HCEC 1CT (cell line): ENCODE results near the gene MERTK.
"Not testable (repeated sequence)": the region's sequence is repeated elsewhere in the genome, so short reads cannot be mapped to it uniquely, and the experiment has no call there.

Source experiments
- DNase-seq: peaks from one replicate; pipeline ENCODE4 v3.0.0-alpha.2; 2017

The MERTK gene

GRCh38 chr2:111946294-111947114 is 48.1 kb downstream of the MERTK start:
- DNase-seq, result peak; percentile 82

DNA sequence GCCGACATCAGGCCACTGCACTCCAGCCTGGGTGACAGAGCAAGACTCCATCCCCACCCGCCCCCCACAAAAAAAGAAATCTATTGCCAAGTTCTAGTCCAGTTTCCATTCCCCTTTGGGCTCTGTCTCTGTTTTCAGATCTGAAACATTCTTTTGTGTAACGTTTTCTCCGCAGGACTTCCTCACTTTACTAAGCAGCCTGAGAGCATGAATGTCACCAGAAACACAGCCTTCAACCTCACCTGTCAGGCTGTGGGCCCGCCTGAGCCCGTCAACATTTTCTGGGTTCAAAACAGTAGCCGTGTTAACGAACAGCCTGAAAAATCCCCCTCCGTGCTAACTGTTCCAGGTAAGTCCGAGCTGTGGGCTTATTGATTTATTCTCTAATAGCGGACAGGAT is 48.8 kb downstream of the MERTK start:
- no peak for DNase-seq

DNA sequence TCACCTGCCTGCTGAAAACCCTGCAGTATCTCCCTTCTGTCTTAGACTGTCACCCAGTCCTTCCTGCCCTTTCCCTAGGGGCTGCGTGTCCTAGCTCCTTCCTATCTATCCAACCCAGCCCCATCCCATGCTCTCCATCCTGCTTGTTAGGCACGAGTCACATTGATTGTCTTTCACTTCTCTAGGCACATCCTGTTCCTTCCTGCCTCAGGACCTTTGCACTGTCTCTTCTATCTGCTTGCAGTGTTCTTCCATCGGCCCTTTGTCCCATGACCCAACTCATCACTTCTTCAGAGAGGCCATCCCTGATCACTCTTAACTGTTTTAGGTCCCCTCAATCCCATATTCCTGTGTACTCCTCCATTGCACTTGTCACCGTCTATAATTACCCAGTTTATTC is 50.4 kb downstream of the MERTK start:
- no peak for DNase-seq

- DNase-seq, result no peak
Measured at GRCh38 chr2:111950236-111950635, 51.8 kb downstream of the MERTK start.

DNA sequence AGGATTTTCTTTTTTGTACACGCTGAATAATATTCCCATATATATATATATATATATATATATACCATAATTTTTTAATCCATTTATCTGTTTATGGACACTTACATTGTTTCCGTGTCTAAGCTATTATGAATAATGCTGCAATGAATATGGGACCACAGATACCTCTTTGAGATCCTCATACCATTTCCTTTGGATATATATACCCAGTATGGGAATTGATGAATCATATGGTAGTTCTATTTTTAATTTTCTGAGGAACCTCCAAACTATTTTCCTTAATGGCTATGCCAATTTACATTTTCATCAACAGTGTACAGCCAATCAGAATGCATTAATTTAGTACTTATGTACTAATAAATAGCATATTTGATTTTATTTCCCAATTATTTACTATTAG is 53.1 kb downstream of the MERTK start:
- peak; percentile 21 for DNase-seq

DNA sequence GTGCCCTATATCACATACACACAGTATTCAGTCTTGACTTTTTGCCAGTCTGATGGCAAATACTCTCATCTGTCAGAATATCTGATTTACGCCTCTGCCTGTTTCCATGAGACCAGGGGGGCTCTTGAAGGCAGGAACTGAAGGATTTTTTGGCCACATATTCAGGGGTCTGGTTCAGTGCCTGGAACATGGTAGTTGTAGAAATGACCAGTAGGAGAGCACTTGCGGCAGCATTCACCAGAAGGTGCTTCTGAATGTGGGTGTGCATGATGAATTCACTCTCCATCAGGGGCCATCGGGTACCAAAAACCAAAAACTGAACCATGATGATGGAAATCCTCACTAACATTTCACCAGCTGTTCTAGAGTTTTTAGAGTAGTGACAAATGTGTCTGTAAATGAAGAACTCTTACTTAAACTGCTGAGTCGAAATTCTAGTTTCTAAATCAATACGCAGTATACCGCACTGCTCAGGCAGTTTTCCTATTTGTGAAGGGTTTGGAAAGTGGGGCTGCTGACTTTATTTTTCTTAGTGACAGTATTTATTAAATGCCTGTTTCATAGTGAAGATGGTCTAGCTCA is 54.6 kb downstream of the MERTK start:
- no peak for DNase-seq

DNA sequence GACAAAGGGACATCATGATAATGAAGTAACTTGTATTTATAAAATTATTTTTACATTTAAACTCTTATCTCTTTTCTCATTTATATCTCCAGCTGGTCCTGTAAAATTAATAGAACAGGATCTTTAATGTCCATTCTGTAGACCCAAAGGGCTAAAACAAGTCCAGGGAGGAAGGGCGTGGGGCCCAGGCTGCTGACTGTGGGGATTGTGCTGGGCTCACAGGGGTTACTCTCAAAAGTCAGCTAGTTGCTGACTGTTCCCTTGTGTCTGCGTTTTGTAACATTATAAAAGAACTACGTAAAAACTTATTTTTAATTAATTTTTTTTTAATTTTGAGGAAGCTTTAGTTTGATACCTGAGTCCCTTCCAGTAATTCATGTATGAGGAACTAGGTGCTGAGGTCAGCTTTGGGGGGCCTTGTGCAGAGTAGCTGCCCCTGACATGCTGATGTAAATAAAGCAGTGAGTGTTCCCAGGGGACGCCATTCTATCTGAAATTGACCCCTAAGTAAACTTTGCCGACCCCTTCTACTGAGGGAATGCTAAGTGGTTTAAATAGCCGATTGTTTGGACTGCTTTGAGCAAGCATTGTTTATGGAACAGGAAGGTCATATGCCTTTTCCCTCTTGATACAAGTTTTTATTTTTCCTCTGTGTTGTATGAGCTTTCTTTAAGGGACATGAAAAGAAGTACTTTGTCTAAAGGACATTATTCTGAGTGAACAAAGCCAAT is 56.4 kb downstream of the MERTK start:
- DNase-seq, result no peak

GRCh38 chr2:111957872-111958354 is 59.5 kb downstream of the MERTK start:
- DNase-seq, result no peak

- DNase-seq, result no peak
Measured at GRCh38 chr2:111958901-111959300, 60.5 kb downstream of the MERTK start.

DNA sequence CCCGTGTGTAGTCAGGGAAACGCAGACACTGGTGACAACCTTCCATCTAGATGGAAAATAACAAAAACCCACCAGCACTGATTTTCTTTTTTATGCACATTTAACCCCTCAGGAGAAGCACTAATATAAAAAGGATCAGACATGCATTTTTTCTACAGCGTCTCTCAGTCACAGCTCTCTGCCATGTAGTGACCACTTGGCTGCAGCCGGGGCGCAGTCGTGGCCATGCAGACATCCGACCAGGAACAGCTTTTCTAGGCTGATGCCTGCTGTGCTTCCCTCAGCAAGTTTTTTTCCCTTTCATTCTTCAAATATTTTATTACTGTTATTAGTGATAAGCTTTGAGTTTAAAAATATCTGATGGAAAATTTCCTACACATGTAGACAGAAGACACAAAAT is 63.3 kb downstream of the MERTK start:
- no peak for DNase-seq

DNA sequence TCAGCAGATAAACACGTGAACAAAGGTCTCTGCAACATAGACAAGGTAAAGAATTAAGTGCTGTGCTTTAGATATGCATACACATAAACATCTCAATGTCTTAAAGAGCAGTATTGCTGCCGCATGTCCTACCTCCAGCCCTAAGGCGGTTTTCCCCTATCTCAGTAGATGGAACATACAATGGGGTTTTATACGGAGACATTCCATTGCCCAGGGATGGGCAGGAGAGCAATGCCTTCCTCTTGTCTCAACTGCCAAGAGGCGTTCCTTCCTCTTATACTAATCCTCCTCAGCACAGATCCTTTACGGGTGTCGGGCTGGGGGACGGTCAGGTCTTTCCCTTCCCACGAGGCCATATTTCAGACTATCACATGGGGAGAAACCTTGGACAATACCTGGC is 64.7 kb downstream of the MERTK start:
- DNase-seq, result not testable (repeated sequence)

DNA sequence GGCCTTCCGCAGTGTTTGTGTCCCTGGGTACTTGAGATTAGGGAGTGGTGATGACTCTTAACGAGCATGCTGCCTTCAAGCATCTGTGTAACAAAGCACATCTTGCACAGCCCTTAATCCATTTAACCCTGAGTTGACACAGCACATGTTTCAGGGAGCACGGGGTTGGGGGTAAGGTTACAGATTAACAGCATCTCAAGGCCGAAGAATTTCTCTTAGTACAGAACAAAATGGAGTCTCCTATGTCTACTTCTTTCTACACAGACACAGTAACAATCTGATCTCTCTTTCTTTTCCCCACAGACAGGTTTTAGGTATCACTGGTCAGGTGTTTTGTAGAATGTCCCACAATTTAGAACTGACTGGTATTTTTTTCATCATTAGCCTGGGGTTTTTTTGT is 65.1 kb downstream of the MERTK start:
- DNase-seq, result not testable (repeated sequence)

- DNase-seq, result no peak
Measured at GRCh38 chr2:111965062-111965461, 66.7 kb downstream of the MERTK start.

- DNase-seq, result no peak
Measured at GRCh38 chr2:111966241-111966640, 67.8 kb downstream of the MERTK start.

DNA sequence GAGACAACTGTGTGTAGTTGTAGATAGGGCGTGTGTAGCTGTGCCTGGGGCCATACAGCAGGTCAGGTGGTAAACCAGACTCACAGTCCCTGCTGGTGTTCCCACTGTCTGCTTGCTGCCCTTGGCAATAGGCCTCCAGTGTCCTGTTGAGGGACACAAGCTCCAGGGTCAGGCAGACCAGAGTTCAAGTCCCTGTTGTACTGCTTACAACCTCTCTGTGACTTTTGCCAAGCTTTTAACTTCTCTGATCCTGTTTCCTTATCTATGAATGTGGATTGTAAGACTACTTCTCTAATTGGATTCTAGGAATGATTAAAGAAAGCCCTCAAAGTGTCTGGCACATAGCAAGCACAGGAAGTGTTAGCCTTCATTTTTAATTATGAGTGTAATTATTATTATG is 68.6 kb downstream of the MERTK start:
- no peak for DNase-seq

- DNase-seq, result no peak
Measured at GRCh38 chr2:111970453-111970852, 72.0 kb downstream of the MERTK start.

DNA sequence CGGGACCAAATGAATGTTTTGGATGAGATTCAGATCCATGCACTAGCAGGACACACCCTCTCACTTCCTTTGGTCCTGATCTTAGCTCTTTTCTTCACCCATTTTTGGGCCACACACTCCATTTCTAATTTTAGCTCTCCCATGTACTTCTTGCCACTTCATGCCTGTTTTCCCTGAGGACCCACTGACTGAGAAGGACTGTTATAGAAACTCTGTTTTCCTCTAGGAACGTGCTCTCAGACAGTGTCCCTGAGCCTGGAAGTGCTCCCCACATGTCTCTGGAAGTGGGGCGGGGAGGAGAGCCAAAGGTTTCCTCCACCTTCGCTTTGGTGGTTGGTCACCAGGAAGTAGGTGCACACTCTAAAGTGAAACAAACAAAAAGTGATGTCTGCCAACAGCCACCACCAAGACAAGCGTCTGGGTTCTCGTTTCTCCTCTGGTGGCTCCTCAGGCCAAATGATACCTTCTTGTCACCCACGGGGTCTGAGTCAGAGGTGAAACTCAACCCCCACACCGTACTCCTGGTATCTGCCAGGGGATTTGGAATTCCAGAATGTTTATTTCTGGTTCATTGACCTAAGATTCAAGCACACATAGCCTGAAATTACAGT is 74.7 kb downstream of the MERTK start:
- no peak for DNase-seq

- no peak for DNase-seq
Measured at GRCh38 chr2:111973701-111974100, 75.3 kb downstream of the MERTK start.

- peak; percentile 97 for DNase-seq
Measured at GRCh38 chr2:111975053-111975552, 76.7 kb downstream of the MERTK start.

DNA sequence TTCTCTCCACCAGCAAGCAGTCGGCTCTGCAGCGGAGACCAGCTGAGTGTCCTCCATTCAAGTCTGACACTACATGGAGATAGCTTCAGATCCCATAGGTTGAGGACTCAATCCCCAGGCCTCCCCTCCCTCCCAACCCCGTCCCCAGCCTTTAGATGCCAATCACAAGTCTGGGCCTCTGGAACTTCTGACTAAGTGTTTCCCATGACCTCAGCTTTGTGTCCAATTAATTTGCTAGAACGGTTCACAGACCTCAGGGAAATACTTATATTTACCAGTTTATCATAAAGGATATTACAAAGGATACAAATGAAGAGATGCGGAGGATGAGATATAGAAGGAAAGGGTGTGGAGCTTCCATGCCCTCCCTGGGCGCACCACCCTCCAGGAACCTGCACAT is 77.4 kb downstream of the MERTK start:
- no peak for DNase-seq

DNA sequence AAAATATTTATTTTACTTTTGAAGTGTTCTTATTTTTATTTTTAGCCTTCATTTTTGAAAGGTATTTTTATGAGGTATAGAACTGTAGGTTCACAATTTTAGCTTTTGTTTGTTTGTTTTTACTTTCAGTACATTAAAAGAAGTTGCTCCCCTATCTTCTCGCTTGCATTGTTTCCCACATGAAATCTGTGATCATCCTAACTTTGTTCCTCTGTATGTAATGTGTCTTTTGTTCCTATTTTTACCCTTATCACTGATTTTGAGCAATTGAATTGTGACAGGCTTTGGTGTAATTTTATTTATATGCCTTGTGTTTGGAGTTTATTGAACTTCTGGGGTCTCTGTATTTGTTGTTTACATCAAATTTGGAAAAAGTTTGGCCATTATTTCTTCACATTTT is 78.8 kb downstream of the MERTK start:
- no peak for DNase-seq

DNA sequence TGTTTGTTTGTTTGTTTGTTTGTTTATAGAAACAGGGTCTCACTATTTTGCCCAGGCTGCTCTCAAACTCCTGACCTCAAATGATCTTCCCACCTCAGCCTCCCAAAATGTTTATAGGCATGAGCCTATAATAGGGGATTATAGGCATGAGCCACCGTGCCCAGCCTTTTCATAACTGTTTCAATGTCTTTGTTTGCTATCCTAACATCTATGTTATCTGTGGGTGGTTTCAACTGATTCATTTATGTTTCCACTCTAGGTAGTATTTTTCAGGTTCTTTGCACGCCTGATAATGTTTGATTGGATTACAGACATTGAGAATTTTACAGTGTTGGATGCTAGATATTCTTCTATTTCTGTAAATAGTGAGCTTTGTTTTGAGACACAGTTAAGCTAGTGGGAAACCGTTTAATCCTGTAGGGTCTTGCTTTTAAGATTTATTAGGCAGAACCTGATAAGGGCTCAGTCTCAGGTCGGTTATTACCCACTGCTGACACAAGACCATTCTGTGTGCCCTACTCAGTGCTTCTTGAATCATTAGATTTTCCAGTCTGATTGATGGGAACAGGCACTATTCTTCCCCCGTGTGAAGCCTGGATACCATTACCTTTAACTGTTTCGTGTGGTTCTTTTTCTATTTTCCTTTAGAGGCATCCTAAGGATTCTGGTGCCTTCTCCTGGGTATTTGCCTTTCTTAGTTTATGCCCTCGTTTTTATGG is 80.2 kb downstream of the MERTK start:
- DNase-seq, result no peak

DNA sequence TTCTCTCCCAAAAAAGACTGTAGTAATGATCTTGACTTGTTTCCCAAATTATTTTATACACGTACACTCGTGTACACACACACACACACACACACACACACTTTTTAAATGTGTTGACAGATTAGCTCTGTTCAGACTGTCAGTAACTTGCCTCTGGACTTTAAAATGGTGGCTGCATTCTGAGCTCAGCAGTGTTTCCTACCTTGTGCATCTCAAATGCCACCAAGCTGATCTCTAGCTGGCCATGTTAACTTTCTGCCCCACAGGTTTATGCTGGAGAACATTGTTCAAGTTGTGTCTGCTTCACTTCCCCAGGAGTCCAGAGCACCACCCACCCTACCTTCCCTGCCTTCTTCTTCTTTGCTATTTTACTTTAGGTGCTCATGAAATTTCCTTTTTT is 83.3 kb downstream of the MERTK start:
- no peak for DNase-seq
